HEK293 (cell line): ENCODE results near the gene MTOR.

ENCODE experiments used
- BCL11B ChIP-seq: fragments of 450-650 bp; formaldehyde crosslinking; IDR thresholded peaks from 2 replicates; pipeline ENCODE4 v1.5.1; 2016; ENCODE audit warnings: low read depth, missing biosample characterization, missing genetic modification characterization
- GLIS1 ChIP-seq: fragments of 450-650 bp; formaldehyde crosslinking; IDR thresholded peaks from 2 replicates; pipeline ENCODE4 v1.5.1; 2016; ENCODE audit warnings: missing biosample characterization, missing genetic modification characterization
- GLIS2 ChIP-seq: fragments of 450-650 bp; formaldehyde crosslinking; IDR thresholded peaks from 2 replicates; pipeline ENCODE4 v1.5.1; 2016; ENCODE audit warnings: missing biosample characterization, missing genetic modification characterization
- HOXC10 ChIP-seq: sonication (generic); formaldehyde crosslinking; IDR thresholded peaks from 2 replicates; pipeline ENCODE4 v1.8.1; 2023; ENCODE audit warnings: mild to moderate bottlenecking, missing genetic modification reagents
- KLF9 ChIP-seq: fragments of 450-650 bp; formaldehyde crosslinking; IDR thresholded peaks from 2 replicates; pipeline ENCODE4 v1.5.1; 2016; ENCODE audit warnings: missing biosample characterization, missing genetic modification characterization, low read depth
- PRDM4 ChIP-seq: fragments of 450-650 bp; formaldehyde crosslinking; IDR thresholded peaks from 2 replicates; pipeline ENCODE4 v1.5.1; 2017; ENCODE audit warnings: missing biosample characterization, missing genetic modification characterization
- REST ChIP-seq: fragments of 450-650 bp; formaldehyde crosslinking; IDR thresholded peaks from 2 replicates; pipeline ENCODE4 v1.5.1; 2016; ENCODE audit warnings: missing biosample characterization, missing genetic modification characterization
- SCRT1 ChIP-seq: fragments of 450-650 bp; formaldehyde crosslinking; IDR thresholded peaks from 2 replicates; pipeline ENCODE4 v1.5.1; 2016; ENCODE audit warnings: missing biosample characterization, missing genetic modification characterization, borderline replicate concordance
- SETDB1 ChIP-seq: IDR thresholded peaks from one replicate; pipeline ENCODE4 v1.6.1; 2017; ENCODE audit warnings: mild to moderate bottlenecking, low read length, moderate library complexity, mixed read lengths; ENCODE audit not compliant: insufficient read length
- SP7 ChIP-seq: fragments of 450-650 bp; formaldehyde crosslinking; IDR thresholded peaks from 2 replicates; pipeline ENCODE4 v1.5.1; 2016; ENCODE audit warnings: missing biosample characterization, missing genetic modification characterization
- ZBTB17 ChIP-seq: fragments of 450-650 bp; formaldehyde crosslinking; IDR thresholded peaks from 2 replicates; pipeline ENCODE4 v1.5.1; 2016; ENCODE audit warnings: missing biosample characterization, missing genetic modification characterization
- ZBTB21 ChIP-seq: fragments of 450-650 bp; formaldehyde crosslinking; IDR thresholded peaks from 2 replicates; pipeline ENCODE4 v1.5.1; 2017; ENCODE audit warnings: missing biosample characterization, missing genetic modification characterization
- ZBTB7A ChIP-seq: fragments of 450-650 bp; formaldehyde crosslinking; IDR thresholded peaks from 2 replicates; pipeline ENCODE4 v1.5.1; 2016; ENCODE audit warnings: low read depth, missing biosample characterization, missing genetic modification characterization
- ZEB2 ChIP-seq: fragments of 450-650 bp; formaldehyde crosslinking; IDR thresholded peaks from 2 replicates; pipeline ENCODE4 v1.5.1; 2016; ENCODE audit warnings: missing biosample characterization, missing genetic modification characterization
- ZFP3 ChIP-seq: fragments of 450-650 bp; formaldehyde crosslinking; IDR thresholded peaks from 2 replicates; pipeline ENCODE4 v1.5.1; 2016; ENCODE audit warnings: low read depth, missing biosample characterization, missing genetic modification characterization
- ZNF10 ChIP-seq: fragments of 450-650 bp; formaldehyde crosslinking; IDR thresholded peaks from 2 replicates; pipeline ENCODE4 v1.5.1; 2017; ENCODE audit warnings: missing biosample characterization, missing genetic modification characterization
- ZNF140 ChIP-seq: fragments of 450-650 bp; formaldehyde crosslinking; IDR thresholded peaks from 2 replicates; pipeline ENCODE4 v1.5.1; 2016; ENCODE audit warnings: missing biosample characterization, missing genetic modification characterization
- ZNF146 ChIP-seq: fragments of 450-650 bp; formaldehyde crosslinking; IDR thresholded peaks from 2 replicates; pipeline ENCODE4 v1.5.1; 2016; ENCODE audit warnings: missing biosample characterization, missing genetic modification characterization
- ZNF16 ChIP-seq: fragments of 450-650 bp; formaldehyde crosslinking; IDR thresholded peaks from 2 replicates; pipeline ENCODE4 v1.5.1; 2016; ENCODE audit warnings: low read depth, missing biosample characterization, missing genetic modification characterization
- ZNF24 ChIP-seq: fragments of 450-650 bp; formaldehyde crosslinking; IDR thresholded peaks from 2 replicates; pipeline ENCODE4 v1.5.1; 2016; ENCODE audit warnings: missing biosample characterization, missing genetic modification characterization
- ZNF311 ChIP-seq: fragments of 450-650 bp; formaldehyde crosslinking; IDR thresholded peaks from 2 replicates; pipeline ENCODE4 v1.5.1; 2017; ENCODE audit warnings: missing biosample characterization, missing genetic modification characterization, borderline replicate concordance
- ZNF366 ChIP-seq: fragments of 450-650 bp; formaldehyde crosslinking; conservative IDR thresholded peaks from 2 replicates; pipeline ENCODE4 v1.5.1; 2016; ENCODE audit warnings: missing biosample characterization, missing genetic modification characterization
- ZNF449 ChIP-seq: fragments of 450-650 bp; formaldehyde crosslinking; IDR thresholded peaks from 2 replicates; pipeline ENCODE4 v1.5.1; 2017; ENCODE audit warnings: missing biosample characterization, mild to moderate bottlenecking, missing genetic modification characterization, moderate library complexity
- ZNF529 ChIP-seq: fragments of 450-650 bp; formaldehyde crosslinking; IDR thresholded peaks from 2 replicates; pipeline ENCODE4 v1.5.1; 2017; ENCODE audit warnings: missing genetic modification characterization, missing biosample characterization; ENCODE audit not compliant: insufficient replicate concordance
- ZNF549 ChIP-seq: fragments of 450-650 bp; IDR thresholded peaks from 2 replicates; pipeline ENCODE4 v1.5.1; 2018; ENCODE audit warnings: missing biosample characterization, missing genetic modification characterization, mild to moderate bottlenecking, inconsistent platforms, moderate library complexity
- ZNF670 ChIP-seq: fragments of 450-650 bp; formaldehyde crosslinking; IDR thresholded peaks from 2 replicates; pipeline ENCODE4 v1.5.1; 2016; ENCODE audit warnings: missing biosample characterization, missing genetic modification characterization, low read depth
- ZSCAN16 ChIP-seq: fragments of 450-650 bp; formaldehyde crosslinking; IDR thresholded peaks from 2 replicates; pipeline ENCODE4 v1.5.1; 2016; ENCODE audit warnings: missing biosample characterization, missing genetic modification characterization
- TF ChIP-seq, protein P1 (sequence below): fragments of 450-650 bp; formaldehyde crosslinking; IDR thresholded peaks from 2 replicates; pipeline ENCODE4 v1.5.1; 2016; ENCODE audit warnings: missing biosample characterization, missing genetic modification characterization
- TF ChIP-seq, protein P2 (sequence below): fragments of 450-650 bp; formaldehyde crosslinking; IDR thresholded peaks from 2 replicates; pipeline ENCODE4 v1.5.1; 2016; ENCODE audit warnings: missing biosample characterization, missing genetic modification characterization, low read depth

Gene MTOR

DNA sequence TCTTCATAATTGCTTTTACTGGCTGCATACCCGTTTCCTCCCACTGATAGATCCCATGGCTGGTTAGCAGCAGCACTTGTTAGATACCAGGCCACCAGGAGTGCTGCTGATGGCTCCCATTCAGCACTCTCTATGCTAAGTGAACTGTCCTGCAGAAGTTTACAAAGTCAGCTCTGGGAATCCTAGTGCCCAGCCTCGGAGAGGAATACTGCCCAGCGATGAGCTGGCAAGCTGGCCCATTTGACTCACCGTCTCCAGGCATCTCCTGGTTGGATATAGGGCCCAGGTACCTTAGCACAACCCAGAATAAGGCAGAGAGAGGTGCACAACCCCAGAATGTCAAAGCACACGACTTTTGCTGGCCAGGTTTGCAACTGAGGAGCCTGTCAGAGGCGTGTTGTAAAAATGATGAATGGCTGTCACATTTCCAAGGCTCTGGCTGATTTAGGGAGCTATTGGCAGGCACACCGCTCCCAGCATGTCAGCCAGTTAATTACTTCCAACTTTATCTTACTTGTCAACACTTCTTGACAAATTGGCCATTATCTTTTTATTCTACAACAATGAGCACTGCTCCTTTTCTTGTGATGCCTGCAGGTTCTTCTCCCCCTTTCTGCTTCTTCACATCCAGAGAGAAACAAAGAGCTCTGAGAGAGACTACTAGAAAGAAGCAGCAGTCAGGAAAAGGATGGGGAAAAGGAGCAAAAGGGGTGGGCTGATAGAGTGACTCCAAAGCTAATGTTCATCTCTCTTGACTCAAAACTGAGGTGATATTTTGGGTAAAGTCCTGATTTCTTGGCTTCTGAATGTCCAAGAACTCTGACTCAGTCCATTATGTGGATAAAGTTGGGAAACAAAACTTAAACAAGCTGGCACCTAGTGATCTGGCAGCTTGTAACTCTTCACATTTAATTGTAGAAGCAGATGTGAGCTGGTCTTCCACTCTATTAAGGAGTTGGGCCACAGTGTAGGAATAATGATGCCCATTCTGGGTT, 84.0 kb downstream of the MTOR start (continued):
- TF ChIP-seq ZSCAN16 (tag by site-specific recombination) (0 out of 2 replicates have a peak, but pooled peaks have one; percentile 21), ZBTB7A (no peak), ZFP3 (no peak), REST (tag by site-specific recombination) (no peak), ZNF10 (tag by site-specific recombination) (peak; percentile 72; the same call in 1 of the 2 replicates), SP7 (tag by site-specific recombination) (peak; percentile 100), ZNF529 (tag by site-specific recombination) (peak; percentile 43), ZNF366 (tag by site-specific recombination) (peak; percentile 96), ZNF16 (tag by site-specific recombination) (no peak), PRDM4 (tag by site-specific recombination) (peak; percentile 99), KLF9 (tag by site-specific recombination) (no peak), GLIS1 (tag by site-specific recombination) (peak; percentile 85), ZBTB21 (tag by site-specific recombination) (no peak), ZNF449 (tag by site-specific recombination) (peak; percentile 64; the same call in 1 of the 2 replicates), HOXC10 (CRISPR knock-in tag) (no peak), ZNF140 (tag by site-specific recombination) (no peak), BCL11B (tag by site-specific recombination) (peak; percentile 98), ZNF24 (tag by site-specific recombination) (peak; percentile 95), GLIS2 (no peak), SCRT1 (tag by site-specific recombination) (peak; percentile 74), ZBTB17 (tag by site-specific recombination) (peak; percentile 85), ZNF311 (tag by site-specific recombination) (no peak), SETDB1 (no peak), ZNF146 (tag by site-specific recombination) (peak; percentile 29; the same call in 1 of the 2 replicates), ZNF670 (tag by site-specific recombination) (no peak), ZEB2 (peak; percentile 88), ZNF549 (no peak)
- TF ChIP-seq, protein P1, sequence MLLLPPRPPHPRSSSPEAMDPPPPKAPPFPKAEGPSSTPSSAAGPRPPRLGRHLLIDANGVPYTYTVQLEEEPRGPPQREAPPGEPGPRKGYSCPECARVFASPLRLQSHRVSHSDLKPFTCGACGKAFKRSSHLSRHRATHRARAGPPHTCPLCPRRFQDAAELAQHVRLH: peak; percentile 97
- TF ChIP-seq, protein P2, sequence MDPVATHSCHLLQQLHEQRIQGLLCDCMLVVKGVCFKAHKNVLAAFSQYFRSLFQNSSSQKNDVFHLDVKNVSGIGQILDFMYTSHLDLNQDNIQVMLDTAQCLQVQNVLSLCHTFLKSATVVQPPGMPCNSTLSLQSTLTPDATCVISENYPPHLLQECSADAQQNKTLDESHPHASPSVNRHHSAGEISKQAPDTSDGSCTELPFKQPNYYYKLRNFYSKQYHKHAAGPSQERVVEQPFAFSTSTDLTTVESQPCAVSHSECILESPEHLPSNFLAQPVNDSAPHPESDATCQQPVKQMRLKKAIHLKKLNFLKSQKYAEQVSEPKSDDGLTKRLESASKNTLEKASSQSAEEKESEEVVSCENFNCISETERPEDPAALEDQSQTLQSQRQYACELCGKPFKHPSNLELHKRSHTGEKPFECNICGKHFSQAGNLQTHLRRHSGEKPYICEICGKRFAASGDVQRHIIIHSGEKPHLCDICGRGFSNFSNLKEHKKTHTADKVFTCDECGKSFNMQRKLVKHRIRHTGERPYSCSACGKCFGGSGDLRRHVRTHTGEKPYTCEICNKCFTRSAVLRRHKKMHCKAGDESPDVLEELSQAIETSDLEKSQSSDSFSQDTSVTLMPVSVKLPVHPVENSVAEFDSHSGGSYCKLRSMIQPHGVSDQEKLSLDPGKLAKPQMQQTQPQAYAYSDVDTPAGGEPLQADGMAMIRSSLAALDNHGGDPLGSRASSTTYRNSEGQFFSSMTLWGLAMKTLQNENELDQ (tag by site-specific recombination): 0 out of 2 replicates have a peak, but pooled peaks have one; percentile 45
